B cell (primary cell): Measurements from ENCODE around the gene CD177.

Experiments used
- EZH2 ChIP-seq: IDR thresholded peaks from 2 replicates; pipeline ENCODE4 v1.6.1; 2012; ENCODE audit warnings: borderline replicate concordance, low read depth, mild to moderate bottlenecking, moderate library complexity, low read length; ENCODE audit not compliant: insufficient read depth, poor library complexity, severe bottlenecking
- TF ChIP-seq, protein P1 (sequence below): fragments of 200-600 bp; IDR thresholded peaks from one replicate; pipeline ENCODE4 v1.8.0; 2022; ENCODE audit warnings: antibody characterized with exemption, mild to moderate bottlenecking

DNA sequence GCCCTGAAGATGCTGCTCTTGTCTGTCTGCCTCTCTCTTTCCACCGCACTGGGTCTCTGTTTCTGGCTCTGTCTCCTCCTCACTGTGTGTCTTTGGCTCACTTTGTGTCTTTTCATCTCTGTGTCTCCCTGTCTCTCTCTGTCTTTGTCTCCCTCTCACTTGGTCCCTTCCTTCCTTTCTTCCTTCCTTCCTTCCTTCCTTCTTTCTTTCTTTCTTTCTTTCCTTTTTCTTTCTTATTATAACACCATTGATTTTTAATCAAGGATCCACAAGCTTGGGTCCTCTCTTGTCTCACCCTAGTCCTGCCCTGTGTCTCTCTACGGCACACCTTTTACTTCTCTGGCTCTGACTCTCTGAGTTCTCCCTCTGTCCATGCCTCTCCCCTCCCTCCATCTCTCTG, 14.3 kb downstream of the CD177 start:
- TF ChIP-seq EZH2 = no peak
- TF ChIP-seq, protein P1, sequence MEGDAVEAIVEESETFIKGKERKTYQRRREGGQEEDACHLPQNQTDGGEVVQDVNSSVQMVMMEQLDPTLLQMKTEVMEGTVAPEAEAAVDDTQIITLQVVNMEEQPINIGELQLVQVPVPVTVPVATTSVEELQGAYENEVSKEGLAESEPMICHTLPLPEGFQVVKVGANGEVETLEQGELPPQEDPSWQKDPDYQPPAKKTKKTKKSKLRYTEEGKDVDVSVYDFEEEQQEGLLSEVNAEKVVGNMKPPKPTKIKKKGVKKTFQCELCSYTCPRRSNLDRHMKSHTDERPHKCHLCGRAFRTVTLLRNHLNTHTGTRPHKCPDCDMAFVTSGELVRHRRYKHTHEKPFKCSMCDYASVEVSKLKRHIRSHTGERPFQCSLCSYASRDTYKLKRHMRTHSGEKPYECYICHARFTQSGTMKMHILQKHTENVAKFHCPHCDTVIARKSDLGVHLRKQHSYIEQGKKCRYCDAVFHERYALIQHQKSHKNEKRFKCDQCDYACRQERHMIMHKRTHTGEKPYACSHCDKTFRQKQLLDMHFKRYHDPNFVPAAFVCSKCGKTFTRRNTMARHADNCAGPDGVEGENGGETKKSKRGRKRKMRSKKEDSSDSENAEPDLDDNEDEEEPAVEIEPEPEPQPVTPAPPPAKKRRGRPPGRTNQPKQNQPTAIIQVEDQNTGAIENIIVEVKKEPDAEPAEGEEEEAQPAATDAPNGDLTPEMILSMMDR = no peak
